ENCODE results near the gene LTBP1.
"Not testable (repeated sequence)": the region's sequence is repeated elsewhere in the genome, so short reads cannot be mapped to it uniquely, and the experiment has no call there.

The LTBP1 gene

GRCh38 chr2:33144243-33144642 lies 197.5 kb downstream of the LTBP1 start:
- TF ChIP-seq POLR2AphosphoS5 (IDR thresholded peaks at IDR 0.05; ENCODE audit: low read depth, low read length) (no peak), POLR2A (IDR thresholded peaks at IDR 0.05; ENCODE audit: low read depth, low read length) (no peak)
- DNase-seq (ENCODE audit: insufficient read length) (no peak), FAIRE-seq (no peak)

GRCh38 chr2:33145459-33145858 lies 198.7 kb downstream of the LTBP1 start:
- FAIRE-seq (no peak), DNase-seq (ENCODE audit: insufficient read length) (no peak)
- TF ChIP-seq TAF1 (IDR thresholded peaks at IDR 0.05; ENCODE audit: borderline replicate concordance, low read depth, low read length): no peak
- no peak for TF ChIP-seq POLR2A (IDR thresholded peaks at IDR 0.05; ENCODE audit: low read depth, low read length)
- no peak for TF ChIP-seq POLR2AphosphoS5 (IDR thresholded peaks at IDR 0.05; ENCODE audit: low read depth, low read length)

- TF ChIP-seq POLR2A (IDR thresholded peaks at IDR 0.05; ENCODE audit: low read depth, low read length): no peak
- TF ChIP-seq TAF1 (IDR thresholded peaks at IDR 0.05; ENCODE audit: borderline replicate concordance, low read depth, low read length): no peak
- TF ChIP-seq POLR2AphosphoS5 (IDR thresholded peaks at IDR 0.05; ENCODE audit: low read depth, low read length): no peak
- FAIRE-seq: no peak
- no peak for DNase-seq (ENCODE audit: insufficient read length)
Measured at GRCh38 chr2:33146102-33146501, 199.3 kb downstream of the LTBP1 start.

GRCh38 chr2:33153008-33153407 lies 206.3 kb downstream of the LTBP1 start:
- no peak for FAIRE-seq
- no peak for TF ChIP-seq POLR2A (IDR thresholded peaks at IDR 0.05; ENCODE audit: low read depth, low read length)
- no peak for TF ChIP-seq TAF1 (IDR thresholded peaks at IDR 0.05; ENCODE audit: borderline replicate concordance, low read depth, low read length)

GRCh38 chr2:33158482-33159003 lies 211.8 kb downstream of the LTBP1 start:
- TF ChIP-seq POLR2AphosphoS5 (IDR thresholded peaks at IDR 0.05; ENCODE audit: low read depth, low read length): no peak
- TF ChIP-seq TAF1 (IDR thresholded peaks at IDR 0.05; ENCODE audit: borderline replicate concordance, low read depth, low read length): no peak
- no peak for FAIRE-seq
- DNase-seq (ENCODE audit: insufficient read length): no peak

More at GRCh38 chr2:33153008-33153407, 206.3 kb downstream of the LTBP1 start:
- DNase-seq (ENCODE audit: insufficient read length): no peak

- FAIRE-seq: no peak
- TF ChIP-seq POLR2AphosphoS5 (IDR thresholded peaks at IDR 0.05; ENCODE audit: low read depth, low read length): no peak
- no peak for TF ChIP-seq POLR2A (IDR thresholded peaks at IDR 0.05; ENCODE audit: low read depth, low read length)
- TF ChIP-seq TAF1 (IDR thresholded peaks at IDR 0.05; ENCODE audit: borderline replicate concordance, low read depth, low read length): no peak
- DNase-seq (ENCODE audit: insufficient read length): no peak
Measured at GRCh38 chr2:33160191-33160590, 213.4 kb downstream of the LTBP1 start.

- FAIRE-seq (no peak), DNase-seq (ENCODE audit: insufficient read length) (no peak)
- TF ChIP-seq TAF1 (IDR thresholded peaks at IDR 0.05; ENCODE audit: borderline replicate concordance, low read depth, low read length): no peak
- TF ChIP-seq POLR2A (IDR thresholded peaks at IDR 0.05; ENCODE audit: low read depth, low read length): no peak
- TF ChIP-seq POLR2AphosphoS5 (IDR thresholded peaks at IDR 0.05; ENCODE audit: low read depth, low read length): no peak
Measured at GRCh38 chr2:33166287-33166881, 219.6 kb downstream of the LTBP1 start.

GRCh38 chr2:33167622-33168245 lies 221.0 kb downstream of the LTBP1 start:
- no peak for FAIRE-seq
- no peak for DNase-seq (ENCODE audit: insufficient read length)
- TF ChIP-seq POLR2A (IDR thresholded peaks at IDR 0.05; ENCODE audit: low read depth, low read length): no peak
- no peak for TF ChIP-seq POLR2AphosphoS5 (IDR thresholded peaks at IDR 0.05; ENCODE audit: low read depth, low read length)
- TF ChIP-seq TAF1 (IDR thresholded peaks at IDR 0.05; ENCODE audit: borderline replicate concordance, low read depth, low read length): no peak

- no peak for FAIRE-seq
- no peak for DNase-seq (ENCODE audit: insufficient read length)
- TF ChIP-seq POLR2AphosphoS5 (IDR thresholded peaks at IDR 0.05; ENCODE audit: low read depth, low read length) (no peak), POLR2A (IDR thresholded peaks at IDR 0.05; ENCODE audit: low read depth, low read length) (no peak), TAF1 (IDR thresholded peaks at IDR 0.05; ENCODE audit: borderline replicate concordance, low read depth, low read length) (no peak)
Measured at GRCh38 chr2:33168425-33168824, 221.7 kb downstream of the LTBP1 start.

- TF ChIP-seq POLR2AphosphoS5 (IDR thresholded peaks at IDR 0.05; ENCODE audit: low read depth, low read length) (no peak), TAF1 (IDR thresholded peaks at IDR 0.05; ENCODE audit: borderline replicate concordance, low read depth, low read length) (no peak), POLR2A (IDR thresholded peaks at IDR 0.05; ENCODE audit: low read depth, low read length) (no peak)
- no peak for FAIRE-seq
- DNase-seq (ENCODE audit: insufficient read length): no peak
Measured at GRCh38 chr2:33168922-33169321, 222.2 kb downstream of the LTBP1 start.

- FAIRE-seq; DNase-seq (ENCODE audit: insufficient read length): not testable (repeated sequence)
Measured at GRCh38 chr2:33170251-33170650, 223.5 kb downstream of the LTBP1 start.

GRCh38 chr2:33177627-33178026 lies 230.9 kb downstream of the LTBP1 start:
- TF ChIP-seq TAF1 (IDR thresholded peaks at IDR 0.05; ENCODE audit: borderline replicate concordance, low read depth, low read length): no peak
- no peak for TF ChIP-seq POLR2AphosphoS5 (IDR thresholded peaks at IDR 0.05; ENCODE audit: low read depth, low read length)
- TF ChIP-seq POLR2A (IDR thresholded peaks at IDR 0.05; ENCODE audit: low read depth, low read length): no peak
- DNase-seq (ENCODE audit: insufficient read length) (no peak), FAIRE-seq (no peak)

Data from GM12892 (cell line).